ENCODE results near the gene ENHO.

The ENHO gene

DNA sequence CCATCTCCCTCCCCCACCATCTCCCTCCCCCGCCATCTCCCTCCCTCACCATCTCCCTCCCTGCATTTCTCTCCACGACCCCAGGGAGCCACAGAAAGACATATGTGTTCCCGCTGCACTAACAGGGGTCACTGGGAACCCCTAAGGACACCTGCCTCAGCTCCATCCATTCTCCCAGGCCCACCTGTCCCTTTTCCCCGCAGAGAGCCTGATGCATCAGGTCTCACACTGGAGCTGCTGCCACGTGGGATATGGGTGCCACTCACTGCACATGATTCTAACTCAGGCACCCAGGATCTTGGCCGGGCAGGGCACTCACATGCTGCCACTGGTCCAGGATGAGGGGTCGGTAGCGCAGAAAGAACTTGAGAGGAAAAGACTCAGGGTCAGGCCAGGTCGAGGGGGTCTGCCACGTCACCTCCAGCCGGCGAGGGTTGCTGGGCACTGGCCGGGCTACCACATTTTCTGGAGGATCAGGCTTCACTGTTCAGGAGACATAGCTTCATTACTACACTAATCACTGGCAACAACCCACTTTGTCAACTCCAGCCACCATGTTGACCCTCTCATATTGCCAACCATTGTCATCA, 33.2 kb upstream of the ENHO start:
- H3K4me3 ChIP-seq (replicated peaks; ENCODE audit: low read depth, low read length), result no peak overlapping the region
- TF ChIP-seq CTCF (IDR thresholded peaks at IDR 0.05; ENCODE audit: low read length, missing control alignments), result no peak
- no peak for DNase-seq (ENCODE audit: low read depth)

DNA sequence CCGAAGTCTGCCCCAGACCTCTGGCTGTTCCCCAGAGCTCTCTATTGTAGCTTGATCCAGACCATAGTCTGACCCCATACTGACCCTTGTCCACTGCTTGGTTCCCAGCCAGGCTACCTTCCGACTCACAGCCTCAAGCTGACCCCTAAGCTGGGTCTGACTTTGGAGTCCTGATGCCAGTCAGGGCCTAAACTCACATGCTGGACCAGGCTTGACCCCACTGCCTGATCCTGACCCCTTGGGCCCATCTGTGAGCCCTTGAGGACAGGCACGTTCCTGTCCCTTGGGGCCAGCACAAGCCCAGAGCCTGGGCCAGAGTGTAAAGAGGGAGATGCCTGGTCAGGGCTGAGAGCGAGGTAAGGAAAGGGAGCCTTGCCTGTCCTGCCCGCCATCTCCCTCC, 32.7 kb upstream of the ENHO start:
- no peak overlapping the region for H3K4me3 ChIP-seq (replicated peaks; ENCODE audit: low read depth, low read length)
- DNase-seq (ENCODE audit: low read depth), result no peak
- no peak for TF ChIP-seq CTCF (IDR thresholded peaks at IDR 0.05; ENCODE audit: low read length, missing control alignments)

- TF ChIP-seq CTCF (IDR thresholded peaks at IDR 0.05; ENCODE audit: low read length, missing control alignments), result no peak
- no peak for DNase-seq (ENCODE audit: low read depth)
- H3K4me3 ChIP-seq (replicated peaks; ENCODE audit: low read depth, low read length), result no peak overlapping the region
These were observed 32.2 kb upstream of the ENHO start for GRCh38 chr9:34555002-34555348.

DNA sequence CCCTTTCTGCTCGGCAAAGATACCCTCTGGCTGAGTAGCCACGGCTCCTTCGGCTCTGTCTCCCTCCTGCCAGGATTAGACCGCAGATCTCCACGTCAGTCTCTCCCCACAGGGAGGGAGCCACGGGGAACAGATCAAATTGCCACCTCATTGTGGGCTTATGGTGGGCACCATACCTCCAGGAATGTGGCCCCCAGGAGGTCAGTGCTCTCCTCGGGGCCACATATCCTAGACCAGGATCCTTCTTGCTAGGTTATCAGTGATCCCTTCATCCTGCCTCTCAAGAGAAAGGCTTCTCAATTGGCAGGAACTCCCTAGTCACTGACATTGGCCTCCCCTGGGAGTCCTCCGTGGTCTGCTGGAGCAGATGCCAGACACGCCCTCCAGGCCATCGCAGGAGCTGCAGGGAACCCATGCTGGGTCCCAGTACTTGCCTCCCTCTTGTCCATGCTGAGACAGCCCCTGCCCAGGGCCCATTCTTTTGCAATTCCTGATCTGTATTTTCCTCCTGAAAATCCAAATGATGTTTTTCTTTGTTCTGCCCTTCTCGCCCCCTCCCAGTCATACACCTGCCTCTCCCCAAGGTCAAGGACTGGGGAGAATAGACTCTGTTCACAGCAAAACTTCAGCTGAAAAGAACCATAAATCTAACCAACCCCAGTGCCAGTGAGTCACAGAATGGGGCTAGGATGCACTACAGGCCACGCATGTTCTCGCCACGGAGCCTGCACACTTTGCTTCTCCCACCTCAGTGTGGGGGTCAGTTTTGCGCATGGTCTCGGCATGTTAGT, 31.6 kb upstream of the ENHO start:
- TF ChIP-seq CTCF (IDR thresholded peaks at IDR 0.05; ENCODE audit: low read length, missing control alignments), result no peak
- no peak for DNase-seq (ENCODE audit: low read depth)
- H3K4me3 ChIP-seq (replicated peaks; ENCODE audit: low read depth, low read length), result no peak overlapping the region

DNA sequence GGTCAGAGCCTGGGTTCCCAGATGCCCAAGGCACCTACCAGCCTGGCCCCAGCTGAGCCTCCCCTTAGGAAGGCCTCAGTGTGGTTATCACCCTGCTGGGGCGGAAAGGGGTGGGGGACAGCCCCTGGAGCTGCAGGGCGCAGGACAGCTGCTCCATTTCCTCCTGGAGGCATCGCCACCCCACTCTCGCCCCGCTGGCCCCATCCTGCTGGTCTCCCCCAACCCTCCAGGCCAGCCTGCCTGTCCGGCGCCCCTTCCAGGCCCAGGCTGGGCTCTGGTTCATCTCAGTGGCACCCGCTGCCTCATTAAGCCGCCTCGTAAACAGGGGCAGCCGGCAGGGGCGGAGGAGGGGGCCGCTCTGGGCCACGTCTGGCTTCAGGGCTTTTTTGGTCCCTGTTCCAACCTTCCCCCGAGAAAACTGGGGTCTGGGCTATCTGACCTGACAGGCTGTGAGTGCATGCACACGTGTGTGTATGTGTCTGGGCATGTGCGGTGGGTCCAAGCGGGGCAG, 30.8 kb upstream of the ENHO start:
- no peak for TF ChIP-seq CTCF (IDR thresholded peaks at IDR 0.05; ENCODE audit: low read length, missing control alignments)
- DNase-seq (ENCODE audit: low read depth), result no peak
- no peak overlapping the region for H3K4me3 ChIP-seq (replicated peaks; ENCODE audit: low read depth, low read length)

- H3K4me3 ChIP-seq (replicated peaks; ENCODE audit: low read depth, low read length), result no peak overlapping the region
- no peak for TF ChIP-seq CTCF (IDR thresholded peaks at IDR 0.05; ENCODE audit: low read length, missing control alignments)
- DNase-seq (ENCODE audit: low read depth), result no peak
These were observed 30.2 kb upstream of the ENHO start for GRCh38 chr9:34552986-34553385.

GRCh38 chr9:34552606-34552981, 29.8 kb upstream of the ENHO start:
- H3K4me3 ChIP-seq (replicated peaks; ENCODE audit: low read depth, low read length), result no peak overlapping the region
- no peak for TF ChIP-seq CTCF (IDR thresholded peaks at IDR 0.05; ENCODE audit: low read length, missing control alignments)
- no peak for DNase-seq (ENCODE audit: low read depth)

All from fibroblast of pulmonary artery (primary cell).